ENCODE results near the gene SIRT6.
"Not testable (repeated sequence)": the region's sequence is repeated elsewhere in the genome, so short reads cannot be mapped to it uniquely, and the experiment has no call there.

Gene SIRT6

GRCh38 chr19:4199699-4200293 lies 17.4 kb upstream of the SIRT6 start:
- DNase-seq (ENCODE audit: low spot score): no peak

GRCh38 chr19:4198467-4199126 lies 16.2 kb upstream of the SIRT6 start:
- DNase-seq (ENCODE audit: low spot score): no peak

GRCh38 chr19:4197625-4198466 lies 15.5 kb upstream of the SIRT6 start:
- no peak for DNase-seq (ENCODE audit: low spot score)

GRCh38 chr19:4197228-4197624 lies 14.9 kb upstream of the SIRT6 start:
- DNase-seq (ENCODE audit: low spot score): no peak

- DNase-seq (ENCODE audit: low spot score): no peak
These were observed 14.3 kb upstream of the SIRT6 start for GRCh38 chr19:4196587-4197148.

GRCh38 chr19:4196009-4196408 lies 13.6 kb upstream of the SIRT6 start:
- DNase-seq (ENCODE audit: low spot score): no peak

GRCh38 chr19:4194353-4194752 lies 12.0 kb upstream of the SIRT6 start:
- no peak for DNase-seq (ENCODE audit: low spot score)

- not testable (repeated sequence) for DNase-seq (ENCODE audit: low spot score)
These were observed 10.2 kb upstream of the SIRT6 start for GRCh38 chr19:4192537-4192936.

GRCh38 chr19:4189641-4190040 lies 7.3 kb upstream of the SIRT6 start:
- no peak for DNase-seq (ENCODE audit: low spot score)

- no peak for DNase-seq (ENCODE audit: low spot score)
These were observed 5.2 kb upstream of the SIRT6 start for GRCh38 chr19:4187313-4188122.

- DNase-seq (ENCODE audit: low spot score): peak; percentile 86
These were observed 4.0 kb upstream of the SIRT6 start for GRCh38 chr19:4186087-4186993.

GRCh38 chr19:4185413-4186086 lies 3.2 kb upstream of the SIRT6 start:
- DNase-seq (ENCODE audit: low spot score): peak; percentile 63

GRCh38 chr19:4184718-4185352 lies 2.5 kb upstream of the SIRT6 start:
- DNase-seq (ENCODE audit: low spot score): no peak

- no peak for DNase-seq (ENCODE audit: low spot score)
These were observed 1.8 kb upstream of the SIRT6 start for GRCh38 chr19:4183967-4184717.

- DNase-seq (ENCODE audit: low spot score): peak; percentile 41
These were observed 1.3 kb downstream of the SIRT6 start for GRCh38 chr19:4181053-4181508.

- DNase-seq (ENCODE audit: low spot score): no peak
These were observed 3.4 kb downstream of the SIRT6 start for GRCh38 chr19:4178990-4179389.

GRCh38 chr19:4177146-4177545 lies 5.2 kb downstream of the SIRT6 start:
- no peak for DNase-seq (ENCODE audit: low spot score)

- no peak for DNase-seq (ENCODE audit: low spot score)
These were observed 6.8 kb downstream of the SIRT6 start for GRCh38 chr19:4175669-4175931.
